Thyroid gland (tissue), 4 donors: ENCODE measurements around the gene TRIM17. TPM values are rescaled to one million over a fixed set of nuclear protein-coding genes. Genes with fewer than 3 reads are reported as not detected.
A peak's percentile ranks its signal among the peaks of the same experiment; 100 is the strongest.

Source experiments
- DNase-seq, 2 donors: peaks; one replicate each; pipeline ENCODE4 v3.0.0-alpha.2; 2019
- H3K27ac ChIP-seq, 3 donors: fragments of 200-600 bp; sonication (generic); 1 replicate in 2 of 3; 2 replicates in 1 of 3; pipeline ENCODE4 v1.5.1; 2016 to 2019; ENCODE audit warnings: mild to moderate bottlenecking in 1 of 3, moderate library complexity in 1 of 3
- H3K27me3 ChIP-seq: fragments of 200-600 bp; sonication (generic); one replicate; pipeline ENCODE4 v1.5.1; 2019
- H3K36me3 ChIP-seq, 2 donors: fragments of 200-600 bp; sonication (generic); one replicate each; pipeline ENCODE4 v1.5.1; 2016 to 2019
- H3K4me1 ChIP-seq, 2 donors: fragments of 200-600 bp; sonication (generic); one replicate each; pipeline ENCODE4 v1.5.1; 2017 to 2019
- H3K4me3 ChIP-seq, 3 donors: fragments of 200-600 bp; sonication (generic); replicated peaks in 1 of 3; 1 replicate in 2 of 3; 2 replicates in 1 of 3; pipeline ENCODE4 v1.5.1; 2016; ENCODE audit warnings: mild to moderate bottlenecking in 1 of 3
- H3K9me3 ChIP-seq: fragments of 200-600 bp; sonication (generic); one replicate; pipeline ENCODE4 v1.5.1; 2017
- POLR2A ChIP-seq, 2 donors: fragments of 450-650 bp; IDR thresholded peaks; one replicate each; pipeline ENCODE4 v1.6.1; 2017; ENCODE audit warnings: antibody characterized with exemption in 2 of 2, mild to moderate bottlenecking in 2 of 2, moderate library complexity in 1 of 2
- WGBS, 2 donors: methylation state at CpG; one replicate each; pipeline ENCODE4 v1.1.5; 2017; 5-methylcytosine and 5-hydroxymethylcytosine counted together
- intact Hi-C: fragments of 100-400 bp; cut with DNase I; formaldehyde crosslinking; loops from one replicate; pipeline ENCODE4 v1.15.1; 2023
- total RNA-seq, 4 donors: library from RNA; depleted of rRNA; stranded (reverse); fragments of >200 nt; gene quantifications; one replicate each; pipeline ENCODE4 v1.2.3, GENCODE V29; 2016
- TF ChIP-seq, protein P1 (sequence below), 6 experiments: fragments of 200-600 bp in 3 of 6; fragments of 450-650 bp in 3 of 6; sonication (generic) in 3 of 6; IDR thresholded peaks; one replicate each; pipeline ENCODE4 v1.5.1; 2016 to 2019; ENCODE audit warnings: antibody characterized with exemption in 6 of 6, mild to moderate bottlenecking in 2 of 6, inconsistent platforms in 1 of 6, moderate library complexity in 1 of 6

The TRIM17 gene
- total RNA-seq, 4 donors from 2014 or later, result 1.3 to 2.8 (median 2.8) TPM; not detected in 1

DNA sequence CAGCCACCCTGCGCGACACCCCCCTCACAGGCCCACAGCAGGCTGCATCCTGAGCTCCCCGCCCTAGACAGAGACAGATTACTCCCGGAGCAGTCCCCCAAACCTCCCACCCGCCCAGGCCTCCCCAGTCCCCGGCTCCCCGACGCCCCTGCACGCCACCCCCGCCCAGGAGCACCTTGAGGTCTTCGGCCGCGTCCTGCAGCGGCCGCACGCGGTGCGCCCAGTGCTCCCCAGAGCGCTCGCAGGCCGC, 10.8 kb downstream of the TRIM17 start:
- TF ChIP-seq, protein P1, sequence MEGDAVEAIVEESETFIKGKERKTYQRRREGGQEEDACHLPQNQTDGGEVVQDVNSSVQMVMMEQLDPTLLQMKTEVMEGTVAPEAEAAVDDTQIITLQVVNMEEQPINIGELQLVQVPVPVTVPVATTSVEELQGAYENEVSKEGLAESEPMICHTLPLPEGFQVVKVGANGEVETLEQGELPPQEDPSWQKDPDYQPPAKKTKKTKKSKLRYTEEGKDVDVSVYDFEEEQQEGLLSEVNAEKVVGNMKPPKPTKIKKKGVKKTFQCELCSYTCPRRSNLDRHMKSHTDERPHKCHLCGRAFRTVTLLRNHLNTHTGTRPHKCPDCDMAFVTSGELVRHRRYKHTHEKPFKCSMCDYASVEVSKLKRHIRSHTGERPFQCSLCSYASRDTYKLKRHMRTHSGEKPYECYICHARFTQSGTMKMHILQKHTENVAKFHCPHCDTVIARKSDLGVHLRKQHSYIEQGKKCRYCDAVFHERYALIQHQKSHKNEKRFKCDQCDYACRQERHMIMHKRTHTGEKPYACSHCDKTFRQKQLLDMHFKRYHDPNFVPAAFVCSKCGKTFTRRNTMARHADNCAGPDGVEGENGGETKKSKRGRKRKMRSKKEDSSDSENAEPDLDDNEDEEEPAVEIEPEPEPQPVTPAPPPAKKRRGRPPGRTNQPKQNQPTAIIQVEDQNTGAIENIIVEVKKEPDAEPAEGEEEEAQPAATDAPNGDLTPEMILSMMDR (IDR thresholded peaks at IDR 0.05), result no peak
- TF ChIP-seq POLR2A (IDR thresholded peaks at IDR 0.05), result no peak
- peak overlapping the region; percentile 22 to 89 (median 85) for H3K4me3 ChIP-seq
- DNase-seq, result peak in 1 of 2 donors; percentile 14
- intact Hi-C loops, result loop anchor here (5.0 kb wide), 1 partner anchor 81 kb away; the partner anchor contains the start of gene RNF187
- H3K27ac ChIP-seq, result peak overlapping the region in 1 of 3 donors; percentile 45
- H3K9me3 ChIP-seq, result no peaks in the 10 kb centered on the region
- no peaks in the 10 kb centered on the region for H3K27me3 ChIP-seq
- H3K36me3 ChIP-seq, result peaks cover under 1 to 2% of the 10 kb centered on the region in 2 donors
- 0 to 1% methylated on average over 2 to 11 of the region's 21 CpGs for WGBS, 2 donors
- peaks cover 27 to 31% of the 10 kb centered on the region in 2 donors for H3K4me1 ChIP-seq

DNA sequence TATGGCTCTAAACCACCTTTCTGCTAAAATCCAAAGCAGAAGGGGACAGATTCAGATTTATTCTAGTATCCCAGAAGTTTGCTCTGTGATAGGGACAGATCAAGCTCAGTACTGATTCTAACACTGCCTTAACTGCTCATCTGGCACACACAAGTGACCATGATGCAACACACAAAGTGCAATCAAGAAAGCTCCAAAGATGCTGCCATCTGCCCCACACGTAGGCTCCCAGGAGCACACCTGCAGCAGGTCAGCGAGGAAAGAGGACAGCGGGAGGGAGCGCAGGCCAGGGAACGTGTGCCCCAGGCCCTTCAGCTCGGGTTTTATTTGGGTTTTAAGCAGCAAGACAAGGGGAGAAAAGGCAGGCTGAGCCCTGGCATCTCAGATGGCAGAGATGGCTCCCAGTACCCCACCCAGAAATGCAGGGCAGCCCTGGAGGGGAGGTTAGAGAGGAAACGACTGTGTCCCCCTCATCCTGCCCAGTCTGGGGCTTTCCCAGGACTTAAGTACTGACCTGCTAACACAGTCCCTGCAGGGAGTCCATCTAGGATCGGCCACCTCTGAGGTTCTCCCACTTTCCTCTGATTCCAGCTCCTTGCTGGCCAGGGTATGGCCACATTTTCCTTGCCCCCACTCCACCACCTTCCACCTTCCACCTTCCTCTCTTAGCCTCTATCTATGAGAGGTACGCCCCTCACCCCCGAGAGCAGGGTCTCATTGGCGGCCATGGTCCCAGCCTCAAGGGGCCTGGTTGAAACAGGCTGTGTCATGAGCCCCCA, 11.3 kb downstream of the TRIM17 start:
- Histone ChIP-seq H3K27me3 (no peaks in the 10 kb centered on the region), H3K9me3 (no peaks in the 10 kb centered on the region), H3K36me3 (peaks cover 2 to 6% of the 10 kb centered on the region in 2 donors), H3K27ac (peak overlapping the region in 1 of 3 donors; percentile 45), H3K4me1 (peaks cover 27 to 31% of the 10 kb centered on the region in 2 donors), H3K4me3 (peak overlapping the region in 2 of 3 donors; percentile 22 to 85)
- intact Hi-C loops, result loop anchor here (5.0 kb wide), 1 partner anchor 82 kb away; the partner anchor contains the start of gene RNF187
- TF ChIP-seq, protein P1 (IDR thresholded peaks at IDR 0.05), result no peak
- TF ChIP-seq POLR2A (IDR thresholded peaks at IDR 0.05), result no peak
- 19 to 25% methylated on average over 11 of the region's 11 CpGs for WGBS, 2 donors
- DNase-seq, result no peak

DNA sequence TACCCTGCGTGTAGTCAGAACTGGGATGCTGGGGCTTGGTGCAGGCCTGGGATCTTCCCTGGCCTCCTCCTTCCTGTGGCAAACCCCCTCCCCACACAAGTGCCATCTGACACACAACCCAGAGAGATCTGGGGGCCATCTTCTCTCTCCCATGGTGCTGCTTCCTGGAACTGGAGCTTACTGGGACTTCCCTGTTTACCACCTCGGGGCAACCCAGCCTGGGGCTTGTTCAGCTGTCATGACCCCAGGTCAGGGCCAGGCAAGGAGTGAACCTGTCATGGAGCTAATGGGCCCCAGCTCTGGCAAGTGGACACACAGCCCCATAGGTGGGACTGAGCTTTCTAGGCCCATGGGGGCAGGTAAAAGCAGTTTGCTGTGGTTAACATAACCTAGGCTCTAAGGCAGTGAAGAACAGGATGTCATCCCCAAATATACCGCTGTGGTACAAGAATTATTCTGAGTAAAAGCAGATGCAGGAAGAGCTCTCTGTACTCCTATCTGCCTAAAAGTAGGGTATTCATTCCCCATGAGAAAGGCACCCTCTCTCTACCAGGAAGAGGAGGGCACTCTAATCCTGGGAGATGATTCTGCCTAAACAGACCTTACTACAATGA, 12.4 kb downstream of the TRIM17 start:
- no peak for DNase-seq

DNA sequence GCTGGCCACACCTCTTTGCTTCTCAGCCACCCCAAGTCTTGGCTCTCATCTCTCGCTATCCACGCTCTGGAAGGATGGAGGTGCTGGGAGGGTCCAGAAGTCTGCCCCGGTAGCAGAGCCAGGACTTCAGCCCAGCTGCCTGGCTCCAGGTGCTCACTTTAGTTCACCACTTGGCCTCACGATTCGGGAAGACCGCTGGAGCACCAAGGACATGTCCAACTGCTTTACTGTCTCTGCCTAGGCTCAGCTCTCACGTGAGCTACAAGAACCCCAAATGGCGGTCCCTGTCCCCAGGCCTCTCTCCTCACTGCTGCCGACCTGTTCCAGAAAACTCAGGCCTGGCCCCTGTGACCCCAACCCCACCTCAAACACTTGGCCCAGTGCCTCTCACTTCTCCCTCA, 13.4 kb downstream of the TRIM17 start:
- no peaks in the 10 kb centered on the region for H3K9me3 ChIP-seq
- intact Hi-C loops, result no loop called here
- H3K4me3 ChIP-seq, result no peak overlapping the region
- peaks cover 8 to 16% of the 10 kb centered on the region in 2 donors for H3K36me3 ChIP-seq
- WGBS, 2 donors, result 95 to 97% methylated on average over 6 to 9 of the region's 9 CpGs
- TF ChIP-seq, protein P1 (IDR thresholded peaks at IDR 0.05), result no peak
- no peak for TF ChIP-seq POLR2A (IDR thresholded peaks at IDR 0.05)
- H3K27ac ChIP-seq, result no peak overlapping the region
- H3K27me3 ChIP-seq, result no peaks in the 10 kb centered on the region
- no peak for DNase-seq
- H3K4me1 ChIP-seq, result peaks cover 27 to 31% of the 10 kb centered on the region in 2 donors

More for the DNA sequence above, 12.4 kb downstream of the TRIM17 start:
- H3K27me3 ChIP-seq, result no peaks in the 10 kb centered on the region
- no peaks in the 10 kb centered on the region for H3K9me3 ChIP-seq
- peaks cover 4 to 11% of the 10 kb centered on the region in 2 donors for H3K36me3 ChIP-seq
- 81 to 89% methylated on average over 3 of the region's 3 CpGs for WGBS, 2 donors
- no peak overlapping the region for H3K27ac ChIP-seq
- H3K4me3 ChIP-seq, result no peak overlapping the region
- peaks cover 27 to 31% of the 10 kb centered on the region in 2 donors for H3K4me1 ChIP-seq
- TF ChIP-seq, protein P1 (IDR thresholded peaks at IDR 0.05), result no peak
- TF ChIP-seq POLR2A (IDR thresholded peaks at IDR 0.05), result no peak
- intact Hi-C loops, result no loop called here

DNA sequence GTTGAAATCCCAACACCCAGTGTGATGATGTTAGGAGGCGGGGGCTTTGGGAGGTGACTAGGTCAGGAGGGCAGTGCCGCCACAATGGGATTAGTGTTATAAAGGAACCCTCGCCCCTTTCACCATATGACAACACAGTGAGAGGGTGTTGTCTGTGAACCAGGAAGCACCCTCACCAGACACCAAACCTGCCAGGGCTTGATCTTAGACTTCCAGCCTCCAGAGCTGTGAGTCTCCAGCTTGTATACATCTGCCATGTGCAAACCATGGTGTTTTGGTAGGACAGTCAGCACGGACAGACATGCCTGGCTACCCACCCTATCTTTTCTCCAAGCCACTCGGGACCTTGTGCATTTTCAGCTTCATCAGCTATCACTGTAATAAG, 14.0 kb downstream of the TRIM17 start:
- no peak for TF ChIP-seq POLR2A (IDR thresholded peaks at IDR 0.05)
- TF ChIP-seq, protein P1 (IDR thresholded peaks at IDR 0.05), result no peak
- H3K27me3 ChIP-seq, result no peaks in the 10 kb centered on the region
- no peak overlapping the region for H3K27ac ChIP-seq
- H3K4me3 ChIP-seq, result no peak overlapping the region
- H3K4me1 ChIP-seq, result peaks cover 25 to 27% of the 10 kb centered on the region in 2 donors
- H3K9me3 ChIP-seq, result no peaks in the 10 kb centered on the region
- H3K36me3 ChIP-seq, result peaks cover 8 to 22% of the 10 kb centered on the region in 2 donors
- no peak for DNase-seq
- intact Hi-C loops, result no loop called here
- 83 to 92% methylated on average over 2 to 5 of the region's 5 CpGs for WGBS, 2 donors
